HuH-7.5 (cell line): ENCODE data around the gene PPP5C.
"Not testable (repeated sequence)": the region's sequence is repeated elsewhere in the genome, so short reads cannot be mapped to it uniquely, and the experiment has no call there.

Source experiments
- DNase-seq: peaks from one replicate; pipeline ENCODE4 v3.0.0; 2011; ENCODE audit warnings: low spot score

Gene PPP5C

GRCh38 chr19:46435689-46436088, 88.8 kb downstream of the PPP5C start:
- DNase-seq = not testable (repeated sequence)
